Uterus (tissue), 2 donors: Measurements from ENCODE around the gene P3H2.

Experiments
- CTCF ChIP-seq, 4 experiments: fragments of 200-600 bp in 2 of 4; fragments of 450-650 bp in 2 of 4; sonication (generic) in 2 of 4; IDR thresholded peaks; one replicate each; pipeline ENCODE4 v1.5.1; 2016 to 2019; ENCODE audit warnings: antibody characterized with exemption in 4 of 4, mild to moderate bottlenecking in 2 of 4, moderate library complexity in 1 of 4
- POLR2A ChIP-seq, 2 donors: fragments of 450-650 bp; IDR thresholded peaks; one replicate each; pipeline ENCODE4 v1.6.1; 2016; ENCODE audit warnings: antibody characterized with exemption in 2 of 2, mild to moderate bottlenecking in 1 of 2, moderate library complexity in 1 of 2

- TF ChIP-seq CTCF (IDR thresholded peaks at IDR 0.05) (no peak), POLR2A (IDR thresholded peaks at IDR 0.05) (no peak)
Measured at GRCh38 chr3:190073264-190074008, 47.3 kb downstream of the P3H2 start.
